GM19395 (cell line): ENCODE data around the gene FGF19.

Experiments
- ATAC-seq: cut with Tn5 transposase; IDR thresholded peaks from one replicate; pipeline ENCODE4 v1.9.1; 2021; ENCODE audit warnings: mild to moderate bottlenecking, moderate library complexity; ENCODE audit not compliant: unreplicated experiment

FGF19 gene

GRCh38 chr11:69703768-69704507 lies at the start of gene FGF19:
Gene FGF19, minus strand, starts transcription at chr11:69704022. Its CDS starts 146 bp downstream, at chr11:69703876.
- no peak for ATAC-seq

GRCh38 chr11:69752890-69753289 lies 49.1 kb upstream of the FGF19 start:
- no peak for ATAC-seq

- no peak for ATAC-seq
Observed at GRCh38 chr11:69750875-69751597, 47.2 kb upstream of the FGF19 start.

- no peak for ATAC-seq
Observed at GRCh38 chr11:69750108-69750850, 46.5 kb upstream of the FGF19 start.

- ATAC-seq = no peak
Observed at GRCh38 chr11:69748637-69749036, 44.8 kb upstream of the FGF19 start.

- ATAC-seq = no peak
Observed at GRCh38 chr11:69746752-69747742, 43.2 kb upstream of the FGF19 start.

- ATAC-seq = no peak
Observed at GRCh38 chr11:69746140-69746539, 42.3 kb upstream of the FGF19 start.

- ATAC-seq = no peak
Observed at GRCh38 chr11:69745201-69745600, 41.4 kb upstream of the FGF19 start.

- ATAC-seq = no peak
Observed at GRCh38 chr11:69744435-69744834, 40.6 kb upstream of the FGF19 start.

- no peak for ATAC-seq
Observed at GRCh38 chr11:69734841-69735240, 31.0 kb upstream of the FGF19 start.

- no peak for ATAC-seq
Observed at GRCh38 chr11:69734367-69734766, 30.5 kb upstream of the FGF19 start.

- ATAC-seq = no peak
Observed at GRCh38 chr11:69732910-69733309, 29.1 kb upstream of the FGF19 start.

GRCh38 chr11:69731110-69731509 lies 27.3 kb upstream of the FGF19 start:
- ATAC-seq = no peak

GRCh38 chr11:69730500-69730899 lies 26.7 kb upstream of the FGF19 start:
- no peak for ATAC-seq

- no peak for ATAC-seq
Observed at GRCh38 chr11:69729252-69729651, 25.4 kb upstream of the FGF19 start.

GRCh38 chr11:69727266-69727665 lies 23.4 kb upstream of the FGF19 start:
- no peak for ATAC-seq

- ATAC-seq = no peak
Observed at GRCh38 chr11:69726481-69726880, 22.7 kb upstream of the FGF19 start.

- no peak for ATAC-seq
Observed at GRCh38 chr11:69726019-69726418, 22.2 kb upstream of the FGF19 start.

- no peak for ATAC-seq
Observed at GRCh38 chr11:69721745-69722144, 17.9 kb upstream of the FGF19 start.

GRCh38 chr11:69721106-69721505 lies 17.3 kb upstream of the FGF19 start:
- no peak for ATAC-seq
